OCI-LY7 (cell line): Measurements from ENCODE around the gene SPATA18. TPM values are rescaled to one million over a fixed set of nuclear protein-coding genes. Genes with fewer than 3 reads are reported as not detected.

ENCODE experiments used
- BruUV-seq: library from RNA; stranded (reverse); fragments of 400-500 nt; replicated peaks from 2 replicates; lab custom pipeline; 2021; lab: Mats Ljungman, UMichigan
- CTCF ChIA-PET: fragments of 300-600 bp; sonication (Branson Sonifier 250); formaldehyde crosslinking; loops from one replicate; lab custom pipeline; 2022; ENCODE audit warnings: antibody characterized with exemption; ENCODE audit not compliant: unreplicated experiment; lab: Charles Lee
- POLR2A ChIA-PET: fragments of 300-600 bp; sonication (Branson Sonifier 250); formaldehyde crosslinking; loops from one replicate; lab custom pipeline; 2022; ENCODE audit warnings: antibody characterized with exemption; lab: Charles Lee
- DNase-seq: peaks from one replicate; pipeline ENCODE4 v3.0.0-alpha.2; 2015; ENCODE audit warnings: low spot score
- H2AFZ ChIP-seq: fragments of 200-600 bp; sonication (generic), shearing (Covaris generic); 2 replicates; pipeline ENCODE4 v1.6.1; 2014; ENCODE audit warnings: mild to moderate bottlenecking, antibody characterized with exemption, low read length, moderate library complexity
- H3K27ac ChIP-seq: fragments of 200-600 bp; sonication (generic); 2 replicates; pipeline ENCODE4 v1.5.1; 2014; ENCODE audit warnings: mixed run types, low read depth, mild to moderate bottlenecking, moderate library complexity, low read length, inconsistent platforms; ENCODE audit not compliant: poor library complexity, severe bottlenecking
- H3K36me3 ChIP-seq: fragments of 200-600 bp; sonication (generic); 2 replicates; pipeline ENCODE4 v1.6.1; 2014; ENCODE audit warnings: mild to moderate bottlenecking, antibody characterized with exemption, low read length, moderate library complexity, mixed read lengths; ENCODE audit not compliant: insufficient read depth
- H3K4me1 ChIP-seq: fragments of 200-600 bp; sonication (generic); 2 replicates; pipeline ENCODE4 v1.5.1; 2014; ENCODE audit warnings: mild to moderate bottlenecking, low read length; ENCODE audit not compliant: insufficient read depth, poor library complexity, severe bottlenecking
- H3K4me2 ChIP-seq: fragments of 200-600 bp; sonication (generic); 2 replicates; pipeline ENCODE4 v1.6.1; 2014; ENCODE audit warnings: mild to moderate bottlenecking, low read length
- H3K4me3 ChIP-seq: fragments of 200-600 bp; sonication (generic); 2 replicates; pipeline ENCODE4 v1.5.1; 2014; ENCODE audit warnings: mild to moderate bottlenecking, low read depth, low read length; ENCODE audit not compliant: poor library complexity, severe bottlenecking
- H3K79me2 ChIP-seq: fragments of 200-600 bp; sonication (generic); 2 replicates; pipeline ENCODE4 v1.6.1; 2016; ENCODE audit warnings: low read depth, mild to moderate bottlenecking, low read length, moderate library complexity, mixed read lengths; ENCODE audit not compliant: insufficient read depth
- H3K9me2 ChIP-seq: fragments of 200-600 bp; sonication (generic); 2 replicates; pipeline ENCODE4 v1.6.1; 2016; ENCODE audit warnings: mild to moderate bottlenecking, low read length, mixed read lengths; ENCODE audit not compliant: insufficient read depth
- H3K9me3 ChIP-seq: fragments of 200-600 bp; sonication (generic); 2 replicates; pipeline ENCODE4 v1.6.1; 2014; ENCODE audit warnings: mild to moderate bottlenecking, mixed run types, low read length, mixed read lengths
- H4K20me1 ChIP-seq: fragments of 200-600 bp; sonication (generic); 2 replicates; pipeline ENCODE4 v1.6.1; 2014; ENCODE audit warnings: mild to moderate bottlenecking, antibody characterized with exemption, low read length, moderate library complexity, mixed read lengths; ENCODE audit not compliant: insufficient read depth
- EZH2phosphoT487 ChIP-seq: fragments of 200-600 bp; sonication (generic); IDR thresholded peaks from 2 replicates; pipeline ENCODE4 v1.6.1; 2018; ENCODE audit warnings: low read depth, borderline replicate concordance, mild to moderate bottlenecking, mixed run types, antibody characterized with exemption, low read length, moderate library complexity, mixed read lengths
- intact Hi-C: fragments of 100-400 bp; cut with micrococcal nuclease; formaldehyde crosslinking; loops from one replicate; pipeline ENCODE4 v1.10.0; 2022; ENCODE audit not compliant: unreplicated experiment
- total RNA-seq, 2 experiments: library from RNA; depleted of rRNA in 1 of 2; stranded (reverse); fragments of >200 nt in 1 of 2; shearing (Covaris generic) in 1 of 2; gene quantifications; 2 replicates each; pipeline ENCODE4 v1.2.3, GENCODE V29; 2014 to 2022
- TF ChIP-seq, protein P1 (sequence below): fragments of 200-600 bp; sonication (generic); conservative IDR thresholded peaks from 2 replicates; pipeline ENCODE4 v1.5.1; 2014; ENCODE audit warnings: mild to moderate bottlenecking, antibody characterized with exemption, low read length, moderate library complexity, mixed read lengths

SPATA18 gene
- total RNA-seq, 2 experiments from 2014 or later, result not detected

DNA sequence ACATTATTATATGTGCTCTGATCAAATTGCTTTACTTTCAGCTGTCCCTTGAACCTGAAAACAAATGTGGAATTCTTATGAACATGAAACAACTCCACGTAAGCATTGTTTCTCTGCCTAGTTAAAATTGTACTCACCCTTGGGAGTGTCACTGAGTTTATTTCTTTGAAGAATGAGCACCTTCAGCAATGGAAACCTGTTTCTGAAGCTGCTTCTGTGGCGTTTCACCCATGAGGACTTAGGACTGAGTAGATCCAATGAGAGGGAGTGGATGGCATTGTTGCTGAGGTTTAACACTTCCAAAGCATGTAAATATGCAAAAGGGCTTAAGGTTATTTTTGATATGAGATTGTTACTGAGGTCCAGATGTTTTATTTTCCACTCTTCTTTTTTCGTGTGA is 34.1 kb upstream of the SPATA18 start:
- no peaks in the 10 kb centered on the region for H3K79me2 ChIP-seq
- H3K4me3 ChIP-seq, result no peak overlapping the region
- CTCF ChIA-PET, result no interaction called here
- H2AFZ ChIP-seq, result no peak overlapping the region
- no peaks in the 10 kb centered on the region for H4K20me1 ChIP-seq
- no peaks in the 10 kb centered on the region for H3K9me3 ChIP-seq
- H3K4me2 ChIP-seq, result no peak overlapping the region
- peaks cover 1% of the 10 kb centered on the region; the same call in 1 of the 2 replicates for H3K36me3 ChIP-seq
- intact Hi-C loops, result no loop called here
- TF ChIP-seq EZH2phosphoT487, result no peak
- TF ChIP-seq, protein P1, sequence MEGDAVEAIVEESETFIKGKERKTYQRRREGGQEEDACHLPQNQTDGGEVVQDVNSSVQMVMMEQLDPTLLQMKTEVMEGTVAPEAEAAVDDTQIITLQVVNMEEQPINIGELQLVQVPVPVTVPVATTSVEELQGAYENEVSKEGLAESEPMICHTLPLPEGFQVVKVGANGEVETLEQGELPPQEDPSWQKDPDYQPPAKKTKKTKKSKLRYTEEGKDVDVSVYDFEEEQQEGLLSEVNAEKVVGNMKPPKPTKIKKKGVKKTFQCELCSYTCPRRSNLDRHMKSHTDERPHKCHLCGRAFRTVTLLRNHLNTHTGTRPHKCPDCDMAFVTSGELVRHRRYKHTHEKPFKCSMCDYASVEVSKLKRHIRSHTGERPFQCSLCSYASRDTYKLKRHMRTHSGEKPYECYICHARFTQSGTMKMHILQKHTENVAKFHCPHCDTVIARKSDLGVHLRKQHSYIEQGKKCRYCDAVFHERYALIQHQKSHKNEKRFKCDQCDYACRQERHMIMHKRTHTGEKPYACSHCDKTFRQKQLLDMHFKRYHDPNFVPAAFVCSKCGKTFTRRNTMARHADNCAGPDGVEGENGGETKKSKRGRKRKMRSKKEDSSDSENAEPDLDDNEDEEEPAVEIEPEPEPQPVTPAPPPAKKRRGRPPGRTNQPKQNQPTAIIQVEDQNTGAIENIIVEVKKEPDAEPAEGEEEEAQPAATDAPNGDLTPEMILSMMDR, result no peak
- no TSS peak for BruUV-seq
- DNase-seq, result no peak
- no peaks in the 10 kb centered on the region for H3K4me1 ChIP-seq
- H3K9me2 ChIP-seq, result no peaks in the 10 kb centered on the region
- POLR2A ChIA-PET, result no interaction called here
- H3K27ac ChIP-seq, result no peak overlapping the region

DNA sequence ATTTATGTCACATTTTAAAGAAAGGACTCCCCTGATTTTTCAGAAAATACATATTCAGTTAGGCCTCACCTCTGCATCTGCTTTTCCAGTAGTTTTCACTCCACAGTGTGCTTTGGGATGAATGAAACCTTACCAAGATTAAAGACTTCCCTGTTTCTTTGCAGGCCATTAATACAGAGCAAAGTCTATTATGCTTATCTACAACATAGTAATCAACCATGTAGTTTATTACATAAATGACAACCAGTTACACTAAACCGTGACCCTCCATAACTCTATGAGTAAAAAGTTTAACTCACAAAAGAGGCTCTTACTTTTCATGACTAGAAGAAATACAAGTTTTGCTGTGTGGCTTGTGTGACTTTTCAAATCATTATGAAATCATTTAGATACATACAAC is 33.3 kb upstream of the SPATA18 start:
- intact Hi-C loops, result no loop called here
- no TSS peak for BruUV-seq
- no peak for TF ChIP-seq EZH2phosphoT487
- TF ChIP-seq, protein P1, result no peak
- H3K4me3 ChIP-seq, result no peak overlapping the region
- no peaks in the 10 kb centered on the region for H3K9me2 ChIP-seq
- no peaks in the 10 kb centered on the region for H3K9me3 ChIP-seq
- no peak overlapping the region for H3K27ac ChIP-seq
- H3K79me2 ChIP-seq, result no peaks in the 10 kb centered on the region
- DNase-seq, result no peak
- H3K36me3 ChIP-seq, result peaks cover 9% of the 10 kb centered on the region
- H2AFZ ChIP-seq, result no peak overlapping the region
- ChIA-PET CTCF (no interaction called here), POLR2A (no interaction called here)
- no peak overlapping the region for H3K4me2 ChIP-seq
- H4K20me1 ChIP-seq, result no peaks in the 10 kb centered on the region
- H3K4me1 ChIP-seq, result no peaks in the 10 kb centered on the region

DNA sequence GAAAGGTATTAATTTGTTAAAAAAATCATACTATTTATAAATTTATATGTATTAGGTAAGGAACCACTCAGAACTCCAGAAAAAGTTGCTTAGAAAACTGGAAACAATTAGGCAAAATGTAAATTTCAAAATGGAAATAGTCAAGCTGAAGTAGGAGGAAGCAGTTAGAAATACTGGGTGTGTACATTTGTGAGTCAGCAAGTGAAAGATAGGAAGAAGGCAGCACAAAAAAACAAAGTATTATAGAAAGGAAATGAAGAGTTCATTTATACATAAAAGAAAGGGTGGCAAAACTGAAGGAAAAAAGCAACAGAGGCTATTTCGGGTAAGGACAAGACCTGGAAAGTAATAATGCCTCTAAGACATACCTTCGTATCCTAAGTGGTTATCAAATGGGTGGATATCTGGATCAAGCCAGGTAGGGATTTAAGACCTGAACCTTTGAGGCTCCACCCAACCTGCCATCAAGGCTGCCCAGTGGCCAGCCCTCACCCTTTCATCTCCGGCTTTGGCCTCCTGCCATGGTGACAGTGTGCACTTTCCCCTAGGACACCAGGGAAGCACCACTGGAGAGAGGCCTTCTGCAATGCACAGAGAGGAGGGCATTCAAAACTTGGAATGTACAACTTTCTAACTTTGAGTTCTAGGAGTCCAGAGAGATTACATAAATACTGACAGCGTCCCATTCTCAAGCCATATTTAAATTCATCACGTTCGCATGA is 31.0 kb upstream of the SPATA18 start, which contains the start of gene LRRC66:
LRRC66 (minus strand) TSS at position 428 of the 722 bp plus-strand sequence. CDS start 2,750 bp downstream, outside the sequence.
- H3K4me3 ChIP-seq, result no peak within 1 kb of the TSS
- intact Hi-C loops, result no loop called here
- H3K4me1 ChIP-seq, result no peaks in the 10 kb centered on the region
- TF ChIP-seq, protein P1, result no peak
- no peak for TF ChIP-seq EZH2phosphoT487
- no peak within 1 kb of the TSS for H2AFZ ChIP-seq
- ChIA-PET POLR2A (no interaction called here), CTCF (no interaction called here)
- no peak for DNase-seq
- H3K9me2 ChIP-seq, result no peaks in the 10 kb centered on the region
- H3K79me2 ChIP-seq, result no peaks in the 10 kb centered on the region
- no peak within 1 kb of the TSS for H3K4me2 ChIP-seq
- H3K36me3 ChIP-seq, result peaks cover 29% of the 10 kb centered on the region
- no TSS peak for BruUV-seq
- H4K20me1 ChIP-seq, result no peaks in the 10 kb centered on the region
- no peak within 1 kb of the TSS for H3K27ac ChIP-seq
- H3K9me3 ChIP-seq, result no peaks in the 10 kb centered on the region
